PC-9 (cell line): ENCODE results near the gene TCTA.

Source experiments
- EZH2 ChIP-seq: fragments of 200-600 bp; sonication (generic); IDR thresholded peaks from 2 replicates; pipeline ENCODE4 v1.8.0; 2017; ENCODE audit warnings: antibody characterized with exemption, low read depth
- TF ChIP-seq, protein P1 (sequence below): fragments of 200-600 bp; sonication (generic); conservative IDR thresholded peaks from 2 replicates; pipeline ENCODE4 v1.6.1; 2017; ENCODE audit warnings: mixed run types, antibody characterized with exemption, mild to moderate bottlenecking, moderate library complexity

DNA sequence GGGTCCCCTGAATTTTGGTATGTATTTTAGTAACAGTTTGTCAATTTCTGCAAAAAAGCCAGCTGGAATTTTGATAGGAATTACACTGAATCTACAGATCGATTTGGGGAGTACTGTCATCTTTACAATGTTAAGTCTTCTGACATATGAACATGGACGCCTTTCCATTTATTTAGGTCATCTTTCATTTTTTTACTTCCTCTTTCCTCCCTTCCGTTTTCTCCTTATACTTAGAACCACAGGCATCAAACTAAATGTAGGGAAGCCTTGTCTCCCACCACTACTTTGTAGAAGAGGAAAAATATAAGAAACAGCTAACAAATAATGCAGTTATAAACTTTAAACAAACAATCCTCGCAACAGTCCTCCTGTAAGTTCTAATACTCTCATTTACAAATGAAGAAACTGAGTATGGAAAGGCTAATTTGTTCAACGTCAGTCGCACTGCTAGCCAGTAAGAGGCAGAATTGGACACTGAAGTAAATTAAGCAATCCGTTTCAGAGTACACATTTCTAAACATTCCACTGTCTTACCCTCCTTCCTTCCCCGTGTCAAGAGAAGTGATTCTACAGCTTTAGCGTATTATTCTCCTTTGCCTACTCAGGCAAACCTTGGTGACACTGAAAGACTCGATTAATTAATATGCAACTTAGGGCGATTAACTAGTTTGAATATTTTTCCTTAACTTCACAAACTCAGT is 26.0 kb upstream of the TCTA start:
- TF ChIP-seq, protein P1, sequence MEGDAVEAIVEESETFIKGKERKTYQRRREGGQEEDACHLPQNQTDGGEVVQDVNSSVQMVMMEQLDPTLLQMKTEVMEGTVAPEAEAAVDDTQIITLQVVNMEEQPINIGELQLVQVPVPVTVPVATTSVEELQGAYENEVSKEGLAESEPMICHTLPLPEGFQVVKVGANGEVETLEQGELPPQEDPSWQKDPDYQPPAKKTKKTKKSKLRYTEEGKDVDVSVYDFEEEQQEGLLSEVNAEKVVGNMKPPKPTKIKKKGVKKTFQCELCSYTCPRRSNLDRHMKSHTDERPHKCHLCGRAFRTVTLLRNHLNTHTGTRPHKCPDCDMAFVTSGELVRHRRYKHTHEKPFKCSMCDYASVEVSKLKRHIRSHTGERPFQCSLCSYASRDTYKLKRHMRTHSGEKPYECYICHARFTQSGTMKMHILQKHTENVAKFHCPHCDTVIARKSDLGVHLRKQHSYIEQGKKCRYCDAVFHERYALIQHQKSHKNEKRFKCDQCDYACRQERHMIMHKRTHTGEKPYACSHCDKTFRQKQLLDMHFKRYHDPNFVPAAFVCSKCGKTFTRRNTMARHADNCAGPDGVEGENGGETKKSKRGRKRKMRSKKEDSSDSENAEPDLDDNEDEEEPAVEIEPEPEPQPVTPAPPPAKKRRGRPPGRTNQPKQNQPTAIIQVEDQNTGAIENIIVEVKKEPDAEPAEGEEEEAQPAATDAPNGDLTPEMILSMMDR: no peak
- TF ChIP-seq EZH2: no peak
